HUES64 (cell line): ENCODE measurements around the gene JAKMIP1.

Experiments used
- H3K27ac ChIP-seq: 2 replicates; pipeline ENCODE4 v1.7.0; 2013; ENCODE audit warnings: low read depth, low read length, inconsistent platforms
- H3K27me3 ChIP-seq: 2 replicates; pipeline ENCODE4 v1.6.1; 2013; ENCODE audit warnings: mild to moderate bottlenecking, low read length; ENCODE audit not compliant: insufficient read depth
- H3K36me3 ChIP-seq: 2 replicates; pipeline ENCODE4 v1.6.1; 2013; ENCODE audit warnings: mild to moderate bottlenecking, low read length; ENCODE audit not compliant: insufficient read depth
- H3K4me1 ChIP-seq: 2 replicates; pipeline ENCODE4 v1.6.1; 2013; ENCODE audit warnings: mild to moderate bottlenecking, low read length, moderate library complexity; ENCODE audit not compliant: insufficient read depth
- H3K4me3 ChIP-seq: 2 replicates; pipeline ENCODE4 v1.5.1; 2013; ENCODE audit warnings: mild to moderate bottlenecking, low read length, moderate library complexity
- H3K9ac ChIP-seq: 2 replicates; pipeline ENCODE4 v1.6.1; 2013; ENCODE audit warnings: mild to moderate bottlenecking, low read depth, low read length
- H3K9me3 ChIP-seq: 2 replicates; pipeline ENCODE4 v1.6.1; 2013; ENCODE audit warnings: low read depth, low read length; ENCODE audit not compliant: insufficient read depth
- WGBS: fragments of 150-250, 120-280 bp; methylation state at CpG from one replicate; pipeline ENCODE4 v1.1.7; 2013; ENCODE audit warnings: missing lambda C conversion rate; 5-methylcytosine and 5-hydroxymethylcytosine counted together

Gene JAKMIP1

GRCh38 chr4:6069845-6070709 lies 130.3 kb downstream of the JAKMIP1 start:
- 94% methylated on average over 29 of the region's 29 CpGs for WGBS
- H3K9me3 ChIP-seq, result no peaks in the 10 kb centered on the region
- no peak overlapping the region for H3K4me3 ChIP-seq
- H3K27ac ChIP-seq, result no peak overlapping the region
- H3K4me1 ChIP-seq, result peaks cover 11% of the 10 kb centered on the region; the same call in 1 of the 2 replicates
- H3K9ac ChIP-seq, result no peak overlapping the region
- H3K36me3 ChIP-seq, result no peaks in the 10 kb centered on the region
- no peaks in the 10 kb centered on the region for H3K27me3 ChIP-seq

GRCh38 chr4:6068986-6069385 lies 131.4 kb downstream of the JAKMIP1 start:
- H3K9me3 ChIP-seq, result no peaks in the 10 kb centered on the region
- no peaks in the 10 kb centered on the region for H3K36me3 ChIP-seq
- peaks cover 11% of the 10 kb centered on the region; the same call in 1 of the 2 replicates for H3K4me1 ChIP-seq
- 89% methylated on average over 1 of the region's 2 CpGs for WGBS
- no peak overlapping the region for H3K9ac ChIP-seq
- no peak overlapping the region for H3K4me3 ChIP-seq
- H3K27ac ChIP-seq, result no peak overlapping the region
- no peaks in the 10 kb centered on the region for H3K27me3 ChIP-seq

GRCh38 chr4:6065934-6066590 lies 134.3 kb downstream of the JAKMIP1 start:
- H3K27ac ChIP-seq, result no peak overlapping the region
- no peak overlapping the region for H3K9ac ChIP-seq
- H3K36me3 ChIP-seq, result no peaks in the 10 kb centered on the region
- WGBS, result 92% methylated on average over 10 of the region's 10 CpGs
- no peaks in the 10 kb centered on the region for H3K27me3 ChIP-seq
- no peaks in the 10 kb centered on the region for H3K4me1 ChIP-seq
- H3K9me3 ChIP-seq, result no peaks in the 10 kb centered on the region
- H3K4me3 ChIP-seq, result no peak overlapping the region

GRCh38 chr4:6065166-6065565 lies 135.2 kb downstream of the JAKMIP1 start:
- H3K36me3 ChIP-seq, result no peaks in the 10 kb centered on the region
- WGBS, result 94% methylated on average over 5 of the region's 5 CpGs
- no peaks in the 10 kb centered on the region for H3K27me3 ChIP-seq
- H3K4me1 ChIP-seq, result no peaks in the 10 kb centered on the region
- H3K4me3 ChIP-seq, result no peak overlapping the region
- no peak overlapping the region for H3K27ac ChIP-seq
- H3K9me3 ChIP-seq, result peaks cover 4% of the 10 kb centered on the region; the same call in 1 of the 2 replicates
- H3K9ac ChIP-seq, result no peak overlapping the region

- no peak overlapping the region for H3K27ac ChIP-seq
- WGBS, result 95% methylated on average over 7 of the region's 7 CpGs
- no peak overlapping the region for H3K4me3 ChIP-seq
- peaks cover 12% of the 10 kb centered on the region for H3K9me3 ChIP-seq
- H3K36me3 ChIP-seq, result no peaks in the 10 kb centered on the region
- no peak overlapping the region for H3K9ac ChIP-seq
- H3K4me1 ChIP-seq, result no peaks in the 10 kb centered on the region
- no peaks in the 10 kb centered on the region for H3K27me3 ChIP-seq
Measured at GRCh38 chr4:6064383-6064782, 136.0 kb downstream of the JAKMIP1 start.

GRCh38 chr4:6063684-6064083 lies 136.7 kb downstream of the JAKMIP1 start:
- H3K36me3 ChIP-seq, result no peaks in the 10 kb centered on the region
- no peak overlapping the region for H3K9ac ChIP-seq
- 93% methylated on average over 10 of the region's 10 CpGs for WGBS
- no peaks in the 10 kb centered on the region for H3K4me1 ChIP-seq
- no peak overlapping the region for H3K4me3 ChIP-seq
- H3K27me3 ChIP-seq, result no peaks in the 10 kb centered on the region
- H3K27ac ChIP-seq, result no peak overlapping the region
- H3K9me3 ChIP-seq, result peaks cover 19% of the 10 kb centered on the region

GRCh38 chr4:6062133-6062532 lies 138.2 kb downstream of the JAKMIP1 start:
- no peaks in the 10 kb centered on the region for H3K4me1 ChIP-seq
- H3K9me3 ChIP-seq, result peaks cover 34% of the 10 kb centered on the region
- no peak overlapping the region for H3K9ac ChIP-seq
- H3K27ac ChIP-seq, result no peak overlapping the region
- H3K4me3 ChIP-seq, result no peak overlapping the region
- WGBS, result 95% methylated on average over 12 of the region's 12 CpGs
- H3K27me3 ChIP-seq, result no peaks in the 10 kb centered on the region
- H3K36me3 ChIP-seq, result no peaks in the 10 kb centered on the region

GRCh38 chr4:6059375-6059805 lies 141.0 kb downstream of the JAKMIP1 start:
- WGBS, result 91% methylated on average over 7 of the region's 7 CpGs
- no peak overlapping the region for H3K27ac ChIP-seq
- no peaks in the 10 kb centered on the region for H3K4me1 ChIP-seq
- H3K27me3 ChIP-seq, result no peaks in the 10 kb centered on the region
- no peaks in the 10 kb centered on the region for H3K36me3 ChIP-seq
- H3K9ac ChIP-seq, result no peak overlapping the region
- no peak overlapping the region for H3K4me3 ChIP-seq
- H3K9me3 ChIP-seq, result peaks cover 37% of the 10 kb centered on the region

- Histone ChIP-seq H3K9ac (no peak overlapping the region), H3K36me3 (no peaks in the 10 kb centered on the region), H3K9me3 (peaks cover 37% of the 10 kb centered on the region), H3K27ac (no peak overlapping the region), H3K4me3 (no peak overlapping the region), H3K4me1 (no peaks in the 10 kb centered on the region), H3K27me3 (no peaks in the 10 kb centered on the region)
- 95% methylated on average over 12 of the region's 12 CpGs for WGBS
Measured at GRCh38 chr4:6058531-6059374, 141.6 kb downstream of the JAKMIP1 start.

- no peak overlapping the region for H3K9ac ChIP-seq
- H3K4me3 ChIP-seq, result no peak overlapping the region
- WGBS, result 95% methylated on average over 14 of the region's 15 CpGs
- H3K27ac ChIP-seq, result no peak overlapping the region
- no peaks in the 10 kb centered on the region for H3K36me3 ChIP-seq
- H3K4me1 ChIP-seq, result no peaks in the 10 kb centered on the region
- no peaks in the 10 kb centered on the region for H3K27me3 ChIP-seq
- peaks cover 37% of the 10 kb centered on the region for H3K9me3 ChIP-seq
Measured at GRCh38 chr4:6056976-6057766, 143.2 kb downstream of the JAKMIP1 start.
